Measurements from ENCODE around the gene ZBTB6. TPM values are rescaled to one million over a fixed set of nuclear protein-coding genes. Genes with fewer than 3 reads are reported as not detected.

Gene ZBTB6
- total and polyA plus RNA-seq, 2 of the 8 experiments (the other 6 are each of a cell fraction or from before 2014, with no cell fraction given), result 2.0 to 10.0 TPM

DNA sequence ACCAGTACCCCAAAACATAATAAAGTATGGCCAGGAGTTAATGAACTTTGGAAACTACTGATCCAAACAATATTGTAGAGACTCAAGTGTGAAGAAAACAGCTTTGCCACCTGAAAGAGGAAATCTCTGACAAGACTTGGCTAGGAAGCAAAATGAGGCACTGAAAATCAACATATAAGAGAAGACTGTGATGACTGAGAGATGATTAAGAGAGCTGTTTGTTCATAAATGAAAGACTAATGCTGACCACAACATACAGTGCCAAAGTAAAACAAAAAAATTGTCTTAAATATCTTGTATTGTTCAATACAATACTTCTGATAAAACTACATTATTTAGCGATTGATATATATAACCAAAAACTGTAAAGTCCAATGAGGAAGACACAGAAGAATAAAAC lies 15.2 kb downstream of the ZBTB6 start:
- DNase-seq (ENCODE audit: low read depth in 1 of 2, low spot score in 2 of 2) (no peak), FAIRE-seq (no peak)
- Histone ChIP-seq H3K36me3 (ENCODE audit: control insufficient read depth in 2 of 4, insufficient read depth in 4 of 4, low read length in 3 of 4) (peaks cover 2 to 43% (median 11%) of the 10 kb centered on the region in 4 experiments; a peak in 5 of 8 replicates), H3K4me3 (ENCODE audit: extremely low read depth in 1 of 4, insufficient read depth in 2 of 4, low read depth in 3 of 4, low read length in 4 of 4) (no peak overlapping the region), H2BK120ac (replicated peaks; ENCODE audit: low read depth, low read length) (no peak overlapping the region), H3K4ac (replicated peaks; ENCODE audit: insufficient read length, low read depth, low read length) (no peak overlapping the region), H3K4me1 (replicated peaks in 1 of 4; ENCODE audit: control insufficient read depth in 3 of 4, insufficient read depth in 4 of 4, low read length in 3 of 4) (no peaks in the 10 kb centered on the region; a peak in 1 of 7 replicates), H3K79me2 (ENCODE audit: control insufficient read depth in 1 of 2, insufficient read depth in 2 of 2, low read length in 2 of 2) (peaks cover 6 to 63% of the 10 kb centered on the region in 2 experiments; a peak in 3 of 4 replicates), H4K5ac (ENCODE audit: insufficient read length, low read depth, low read length) (no peak overlapping the region), H3K23ac (ENCODE audit: insufficient read length) (no peak overlapping the region), H2AK5ac (ENCODE audit: low read depth, low read length) (no peak overlapping the region), H4K8ac (ENCODE audit: extremely low read depth, insufficient read depth, low read length) (no peak overlapping the region), H2BK20ac (ENCODE audit: low read length) (no peak overlapping the region), H4K20me1 (replicated peaks in 1 of 2; ENCODE audit: control insufficient read depth in 1 of 2, insufficient read depth in 2 of 2, low read length in 2 of 2) (peaks cover 2 to 3% of the 10 kb centered on the region in 2 experiments), H3K79me1 (ENCODE audit: low read depth, low read length) (no peaks in the 10 kb centered on the region; the same call in 1 of the 2 replicates), H3K27ac (ENCODE audit: low read depth, low read length) (no peak overlapping the region), H2BK5ac (ENCODE audit: low read depth, low read length) (no peak overlapping the region), H3K18ac (ENCODE audit: extremely low read depth, low read length) (no peak overlapping the region), H3K9me3 (ENCODE audit: insufficient read depth in 2 of 2, low read depth in 1 of 2, low read length in 1 of 2) (no peaks in the 10 kb centered on the region), H3K14ac (ENCODE audit: insufficient read length) (no peak overlapping the region), H3K9ac (replicated peaks in 1 of 4; ENCODE audit: extremely low read depth in 1 of 4, low read depth in 3 of 4, low read length in 3 of 4) (no peak overlapping the region), H2AFZ (ENCODE audit: low read length) (no peak overlapping the region), H4K91ac (replicated peaks; ENCODE audit: insufficient read length, low read length) (no peak overlapping the region), H3K4me2 (ENCODE audit: insufficient read depth in 1 of 2, low read depth in 2 of 2, low read length in 2 of 2) (no peak overlapping the region), H3K56ac (replicated peaks; ENCODE audit: insufficient read length, low read depth, low read length) (no peak overlapping the region), H2BK15ac (ENCODE audit: low read length) (no peak overlapping the region), H3K23me2 (ENCODE audit: low read depth, low read length) (no peaks in the 10 kb centered on the region), H3K27me3 (replicated peaks in 1 of 4; ENCODE audit: control insufficient read depth in 3 of 4, extremely low read depth in 1 of 4, insufficient read depth in 3 of 4, low read length in 3 of 4) (no peaks in the 10 kb centered on the region), H2BK12ac (ENCODE audit: low read depth, low read length) (no peak overlapping the region)
- POLR2A ChIA-PET (ENCODE audit: partially characterized antibody), result interaction anchor here (1.4 to 1.5 kb wide), 2 partner anchors 15 to 43 kb away, joined by 6 read pairs; partner anchors contain the start of genes RABGAP1 and ZBTB6
- CTCF ChIA-PET (ENCODE audit: partially characterized antibody), result interaction anchor here (1.9 kb wide), 1 partner anchor 32 kb away, joined by 4 read pairs; no protein-coding TSS in a partner anchor
- 96% methylated on average over 1 of the region's 1 CpG; no CpG with 5 or more reads in 1 of the 2 experiments for WGBS, 2 experiments (ENCODE audit: extremely low coverage in 1 of 2, insufficient coverage in 1 of 2, insufficient read length in 1 of 2, insufficient replicate concordance in 2 of 2, low coverage in 1 of 2, low lambda C conversion rate in 2 of 2, missing lambda C conversion rate in 1 of 2)
- TF ChIP-seq CTBP2 (IDR thresholded peaks at IDR 0.05; ENCODE audit: borderline replicate concordance, insufficient read depth, insufficient read length, low read length) (no peak), CHD1 (IDR thresholded peaks at IDR 0.05; ENCODE audit: low read depth, low read length) (no peak), MAX (IDR thresholded peaks at IDR 0.05) (no peak), CTCF (IDR thresholded peaks at IDR 0.05; ENCODE audit: control extremely low read depth in 1 of 3, insufficient read depth in 1 of 3, low read depth in 1 of 3, low read length in 3 of 3) (no peak), SP1 (IDR thresholded peaks at IDR 0.05; ENCODE audit: low read depth, low read length) (no peak), JUN (IDR thresholded peaks at IDR 0.05; ENCODE audit: low read depth, low read length) (no peak), RXRA (IDR thresholded peaks at IDR 0.05; ENCODE audit: insufficient read depth, low read depth, low read length) (no peak), GABPA (IDR thresholded peaks at IDR 0.05; ENCODE audit: borderline replicate concordance, insufficient read depth, low read length) (no peak), GTF2F1 (IDR thresholded peaks at IDR 0.05; ENCODE audit: borderline replicate concordance, low read depth, low read length) (no peak), FOSL1 (IDR thresholded peaks at IDR 0.05; ENCODE audit: insufficient read depth, low read depth, low read length) (no peak)

Data from H1 (cell line).